OCI-LY1 (cell line): ENCODE results near the gene CISH.

Source experiments
- EZH2 ChIP-seq: fragments of 200-600 bp; sonication (generic), shearing (Covaris generic); IDR thresholded peaks from 2 replicates; pipeline ENCODE4 v1.8.0; 2017; ENCODE audit warnings: borderline replicate concordance, mixed run types, mild to moderate bottlenecking, antibody characterized with exemption, low read length, moderate library complexity, mixed read lengths
- TF ChIP-seq, protein P1 (sequence below): fragments of 200-600 bp; sonication (generic), shearing (Covaris generic); IDR thresholded peaks from 2 replicates; pipeline ENCODE4 v1.5.1; 2017; ENCODE audit warnings: mild to moderate bottlenecking, antibody characterized with exemption, low read length, moderate library complexity, mixed read lengths

DNA sequence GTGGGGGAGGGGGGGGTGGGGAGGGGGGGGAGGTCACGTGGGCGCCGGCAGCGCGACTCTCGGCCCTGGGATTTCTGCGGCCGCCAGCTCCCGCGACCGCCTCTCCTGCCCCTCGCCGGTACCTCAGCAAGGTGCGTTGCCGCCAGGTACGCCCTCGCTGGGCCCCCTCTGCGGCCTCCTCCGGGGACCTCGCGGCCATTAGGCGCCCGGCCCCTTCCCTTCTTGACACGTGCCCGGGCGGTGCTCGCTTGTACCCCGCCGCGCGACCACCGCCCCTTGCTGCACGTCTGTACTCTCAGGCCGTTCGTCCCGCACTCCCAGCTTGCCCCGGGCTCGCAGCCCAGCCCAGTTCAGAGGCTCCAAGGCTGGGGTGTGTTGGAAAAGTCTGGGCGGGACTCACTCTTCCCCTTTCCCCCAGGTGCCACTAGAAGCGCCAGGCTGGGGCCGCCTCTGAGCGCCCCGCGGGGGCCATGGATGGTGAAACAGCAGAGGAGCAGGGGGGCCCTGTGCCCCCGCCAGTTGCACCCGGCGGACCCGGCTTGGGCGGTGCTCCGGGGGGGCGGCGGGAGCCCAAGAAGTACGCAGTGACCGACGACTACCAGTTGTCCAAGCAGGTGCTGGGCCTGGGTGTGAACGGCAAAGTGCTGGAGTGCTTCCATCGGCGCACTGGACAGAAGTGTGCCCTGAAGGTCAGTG is 5.7 kb upstream of the CISH start, which contains the start of gene MAPKAPK3:
- TF ChIP-seq, protein P1, sequence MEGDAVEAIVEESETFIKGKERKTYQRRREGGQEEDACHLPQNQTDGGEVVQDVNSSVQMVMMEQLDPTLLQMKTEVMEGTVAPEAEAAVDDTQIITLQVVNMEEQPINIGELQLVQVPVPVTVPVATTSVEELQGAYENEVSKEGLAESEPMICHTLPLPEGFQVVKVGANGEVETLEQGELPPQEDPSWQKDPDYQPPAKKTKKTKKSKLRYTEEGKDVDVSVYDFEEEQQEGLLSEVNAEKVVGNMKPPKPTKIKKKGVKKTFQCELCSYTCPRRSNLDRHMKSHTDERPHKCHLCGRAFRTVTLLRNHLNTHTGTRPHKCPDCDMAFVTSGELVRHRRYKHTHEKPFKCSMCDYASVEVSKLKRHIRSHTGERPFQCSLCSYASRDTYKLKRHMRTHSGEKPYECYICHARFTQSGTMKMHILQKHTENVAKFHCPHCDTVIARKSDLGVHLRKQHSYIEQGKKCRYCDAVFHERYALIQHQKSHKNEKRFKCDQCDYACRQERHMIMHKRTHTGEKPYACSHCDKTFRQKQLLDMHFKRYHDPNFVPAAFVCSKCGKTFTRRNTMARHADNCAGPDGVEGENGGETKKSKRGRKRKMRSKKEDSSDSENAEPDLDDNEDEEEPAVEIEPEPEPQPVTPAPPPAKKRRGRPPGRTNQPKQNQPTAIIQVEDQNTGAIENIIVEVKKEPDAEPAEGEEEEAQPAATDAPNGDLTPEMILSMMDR = no peak
- TF ChIP-seq EZH2 = no peak
